ENCODE results near the gene TMEM100.

GRCh38 chr17:55734128-55734781, 11.6 kb upstream of the TMEM100 start:
- TF ChIP-seq CTCF (IDR thresholded peaks at IDR 0.05): no peak
- no peak for TF ChIP-seq EZH2 (IDR thresholded peaks at IDR 0.05; ENCODE audit: borderline replicate concordance, insufficient read depth, low read depth, low read length, poor library complexity, severe bottlenecking)

Data from B cell (primary cell).